Central memory CD8-positive, alpha-beta T cell (primary cell): ENCODE results near the gene MGST3.
A peak's percentile ranks its signal among the peaks of the same experiment; 100 is the strongest.
"Not testable (repeated sequence)": the region's sequence is repeated elsewhere in the genome, so short reads cannot be mapped to it uniquely, and the experiment has no call there.

Source experiments
- ATAC-seq: fragments of 150-1000 bp; cut with Tn5 transposase; replicated peaks from 2 replicates; pipeline ENCODE4 v1.10.0; 2022; ENCODE audit warnings: mild to moderate bottlenecking, moderate FRiP score, moderate number of reproducible peaks; ENCODE audit not compliant: poor library complexity, severe bottlenecking; ENCODE audit errors: extremely low read depth
- DNase-seq, 2 donors: peaks; one replicate each; pipeline ENCODE4 v3.0.0; 2021; ENCODE audit warnings: low spot score in 2 of 2
- H3K27ac Mint-ChIP-seq: one replicate; pipeline ENCODE4 v1.8.0; 2022; ENCODE audit warnings: low read depth, mild to moderate bottlenecking, moderate library complexity, mixed read lengths
- H3K27me3 Mint-ChIP-seq: one replicate; pipeline ENCODE4 v1.8.0; 2022; ENCODE audit warnings: mixed read lengths
- H3K36me3 Mint-ChIP-seq: one replicate; pipeline ENCODE4 v1.8.0; 2022; ENCODE audit warnings: mild to moderate bottlenecking, moderate library complexity, mixed read lengths; ENCODE audit not compliant: insufficient read depth
- H3K4me1 Mint-ChIP-seq: one replicate; pipeline ENCODE4 v1.8.0; 2022; ENCODE audit warnings: mixed read lengths
- H3K4me3 Mint-ChIP-seq: one replicate; pipeline ENCODE4 v1.8.0; 2022; ENCODE audit warnings: mild to moderate bottlenecking, moderate library complexity, mixed read lengths
- H3K9me3 Mint-ChIP-seq: one replicate; pipeline ENCODE4 v1.8.0; 2022; ENCODE audit warnings: mixed read lengths

Gene MGST3

GRCh38 chr1:165630629-165631341 is at the start of gene MGST3:
Gene MGST3 (plus strand): TSS chr1:165631234. CDS start chr1:165649848, 18,614 bp downstream.
- DNase-seq: peak; percentile 89

GRCh38 chr1:165581926-165582325 is 49.1 kb upstream of the MGST3 start:
- Mint-ChIP-seq H3K27me3 (peaks cover 28% of the 10 kb centered on the region), H3K4me1 (no peaks in the 10 kb centered on the region), H3K27ac (no peak overlapping the region), H3K36me3 (peaks cover 2% of the 10 kb centered on the region), H3K4me3 (no peak overlapping the region), H3K9me3 (no peaks in the 10 kb centered on the region)
- DNase-seq (no peak), ATAC-seq (no peak)

More at GRCh38 chr1:165630629-165631341, at the start of gene MGST3:
- Mint-ChIP-seq H3K36me3 (peaks cover 5% of the 10 kb centered on the region), H3K4me1 (peaks cover 16% of the 10 kb centered on the region), H3K27ac (no peak within 1 kb of the TSS), H3K9me3 (no peaks in the 10 kb centered on the region), H3K27me3 (no peaks in the 10 kb centered on the region), H3K4me3 (no peak within 1 kb of the TSS)
- ATAC-seq: peak; percentile 93

GRCh38 chr1:165586398-165586797 is 44.6 kb upstream of the MGST3 start:
- peaks cover 60% of the 10 kb centered on the region for H3K27me3 Mint-ChIP-seq

GRCh38 chr1:165591391-165591790 is 39.6 kb upstream of the MGST3 start:
- not testable (repeated sequence) for H3K4me3 Mint-ChIP-seq, DNase-seq, H3K36me3 Mint-ChIP-seq, ATAC-seq, H3K9me3 Mint-ChIP-seq, H3K4me1 Mint-ChIP-seq, H3K27ac Mint-ChIP-seq
- peaks cover 65% of the 10 kb centered on the region for H3K27me3 Mint-ChIP-seq

More at GRCh38 chr1:165586398-165586797, 44.6 kb upstream of the MGST3 start:
- no peak for ATAC-seq
- no peaks in the 10 kb centered on the region for H3K36me3 Mint-ChIP-seq
- no peaks in the 10 kb centered on the region for H3K4me1 Mint-ChIP-seq
- H3K9me3 Mint-ChIP-seq: no peaks in the 10 kb centered on the region
- no peak overlapping the region for H3K27ac Mint-ChIP-seq
- no peak overlapping the region for H3K4me3 Mint-ChIP-seq
- DNase-seq: no peak

- ATAC-seq: peak; percentile 40
Measured at GRCh38 chr1:165592945-165593823, 37.9 kb upstream of the MGST3 start.

GRCh38 chr1:165595246-165595938 is 35.6 kb upstream of the MGST3 start:
- Mint-ChIP-seq H3K27ac (no peak overlapping the region), H3K36me3 (peaks cover 11% of the 10 kb centered on the region), H3K4me1 (peaks cover 28% of the 10 kb centered on the region), H3K4me3 (no peak overlapping the region), H3K27me3 (peaks cover 44% of the 10 kb centered on the region), H3K9me3 (no peaks in the 10 kb centered on the region)
- ATAC-seq (no peak), DNase-seq (no peak)

More at GRCh38 chr1:165592945-165593823, 37.9 kb upstream of the MGST3 start:
- Mint-ChIP-seq H3K9me3 (no peaks in the 10 kb centered on the region), H3K4me3 (no peak overlapping the region), H3K4me1 (peaks cover 22% of the 10 kb centered on the region), H3K27me3 (peaks cover 63% of the 10 kb centered on the region), H3K36me3 (peaks cover 10% of the 10 kb centered on the region), H3K27ac (no peak overlapping the region)
- DNase-seq: peak; percentile 63 to 83

GRCh38 chr1:165597883-165598675 is 33.0 kb upstream of the MGST3 start:
- H3K4me1 Mint-ChIP-seq: peaks cover 31% of the 10 kb centered on the region
- DNase-seq (peak; percentile 71 to 80), ATAC-seq (peak; percentile 97)
- no peaks in the 10 kb centered on the region for H3K9me3 Mint-ChIP-seq
- peak overlapping the region; percentile 86 for H3K27ac Mint-ChIP-seq
- H3K27me3 Mint-ChIP-seq: peaks cover 31% of the 10 kb centered on the region
- H3K4me3 Mint-ChIP-seq: peak overlapping the region; percentile 79
- peaks cover 11% of the 10 kb centered on the region for H3K36me3 Mint-ChIP-seq

GRCh38 chr1:165598676-165599059 is 32.4 kb upstream of the MGST3 start:
- no peaks in the 10 kb centered on the region for H3K9me3 Mint-ChIP-seq
- H3K27ac Mint-ChIP-seq: peak overlapping the region; percentile 86
- peak overlapping the region; percentile 79 for H3K4me3 Mint-ChIP-seq
- DNase-seq (no peak), ATAC-seq (peak; percentile 2)
- H3K36me3 Mint-ChIP-seq: peaks cover 11% of the 10 kb centered on the region
- peaks cover 29% of the 10 kb centered on the region for H3K4me1 Mint-ChIP-seq
- peaks cover 25% of the 10 kb centered on the region for H3K27me3 Mint-ChIP-seq

- ATAC-seq (no peak), DNase-seq (no peak)
- Mint-ChIP-seq H3K9me3 (no peaks in the 10 kb centered on the region), H3K4me3 (no peak overlapping the region), H3K4me1 (peaks cover 29% of the 10 kb centered on the region), H3K27me3 (peaks cover 12% of the 10 kb centered on the region), H3K36me3 (peaks cover 10% of the 10 kb centered on the region), H3K27ac (no peak overlapping the region)
Measured at GRCh38 chr1:165600793-165601192, 30.2 kb upstream of the MGST3 start.

- no peak overlapping the region for H3K27ac Mint-ChIP-seq
- H3K4me1 Mint-ChIP-seq: peaks cover 8% of the 10 kb centered on the region
- DNase-seq (no peak), ATAC-seq (no peak)
- no peaks in the 10 kb centered on the region for H3K36me3 Mint-ChIP-seq
- H3K9me3 Mint-ChIP-seq: no peaks in the 10 kb centered on the region
- no peak overlapping the region for H3K4me3 Mint-ChIP-seq
- no peaks in the 10 kb centered on the region for H3K27me3 Mint-ChIP-seq
Measured at GRCh38 chr1:165603810-165604209, 27.2 kb upstream of the MGST3 start.

- peaks cover 8% of the 10 kb centered on the region for H3K4me1 Mint-ChIP-seq
- H3K4me3 Mint-ChIP-seq: no peak overlapping the region
- H3K27ac Mint-ChIP-seq: no peak overlapping the region
- DNase-seq: no peak
- H3K36me3 Mint-ChIP-seq: no peaks in the 10 kb centered on the region
- no peak for ATAC-seq
- H3K27me3 Mint-ChIP-seq: no peaks in the 10 kb centered on the region
- H3K9me3 Mint-ChIP-seq: no peaks in the 10 kb centered on the region
Measured at GRCh38 chr1:165605246-165605645, 25.8 kb upstream of the MGST3 start.

- H3K36me3 Mint-ChIP-seq, DNase-seq, ATAC-seq, H3K9me3 Mint-ChIP-seq, H3K4me3 Mint-ChIP-seq, H3K27ac Mint-ChIP-seq, H3K27me3 Mint-ChIP-seq, H3K4me1 Mint-ChIP-seq: not testable (repeated sequence)
Measured at GRCh38 chr1:165606676-165607075, 24.4 kb upstream of the MGST3 start.
